ENCODE data around the gene NAALADL2.

DNA sequence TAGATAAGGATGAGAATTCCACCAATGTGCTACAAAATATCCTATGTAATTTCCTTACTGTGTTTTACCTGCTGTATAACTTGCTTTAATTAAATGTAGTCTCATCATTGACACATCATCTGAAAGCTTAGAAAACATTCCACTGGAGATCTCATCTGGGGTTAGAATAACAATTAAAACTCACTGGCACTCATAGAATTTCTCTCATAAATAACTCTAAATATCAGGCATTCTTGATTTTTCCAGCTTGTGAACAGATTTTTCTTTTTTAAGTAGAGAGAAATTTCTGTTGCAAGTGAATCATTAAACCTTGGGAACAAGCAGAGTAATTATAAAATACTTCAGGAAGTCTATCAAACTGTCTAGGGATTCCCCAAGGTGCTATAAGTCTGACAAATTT lies 843.8 kb downstream of the NAALADL2 start:
- TF ChIP-seq POLR2AphosphoS5 (IDR thresholded peaks at IDR 0.05; ENCODE audit: borderline replicate concordance, low read depth, low read length) (no peak), EZH2 (IDR thresholded peaks at IDR 0.05) (no peak)
